ENCODE results near the gene FRS3. TPM values are rescaled to one million over a fixed set of nuclear protein-coding genes. Genes with fewer than 3 reads are reported as not detected.
A peak's percentile ranks its signal among the peaks of the same experiment; 100 is the strongest.
"Not testable (repeated sequence)": the region's sequence is repeated elsewhere in the genome, so short reads cannot be mapped to it uniquely, and the experiment has no call there.

FRS3 gene
- total and polyA plus RNA-seq, 9 of the 15 experiments (the other 6 are each of a cell fraction or from before 2014, with no cell fraction given): 0.03 to 3.7 (median 1.6) TPM

GRCh38 chr6:41813469-41813868 is 33.8 kb upstream of the FRS3 start:
- H3K27me3 ChIP-seq (ENCODE audit: control insufficient read depth in 2 of 2, insufficient read depth in 2 of 2, low read length in 2 of 2): no peaks in the 10 kb centered on the region
- no peaks in the 10 kb centered on the region for H3K9me1 ChIP-seq (ENCODE audit: control insufficient read depth, insufficient read depth, low read length)
- no peak overlapping the region for H2AFZ ChIP-seq (ENCODE audit: low read depth, low read length)
- no peak for DNase-seq (ENCODE audit: extremely low read depth in 1 of 4, low spot score in 3 of 4)
- FAIRE-seq: no peak
- in situ Hi-C loops (cut with MboI): no loop called here
- no peaks in the 10 kb centered on the region for H3K36me3 ChIP-seq (ENCODE audit: control insufficient read depth, insufficient read depth, low read length)
- H3K4me1 ChIP-seq (replicated peaks in 1 of 2; ENCODE audit: control insufficient read depth in 2 of 2, insufficient read depth in 2 of 2, low read length in 2 of 2): peaks cover 0 to 8% of the 10 kb centered on the region in 2 experiments; a peak in 3 of 5 replicates
- ChIA-PET CTCF (ENCODE audit: low intra/inter-chr PET ratio) (interaction anchor here (0.6 kb wide), 1 partner anchor 10 kb away, joined by 3 read pairs; no protein-coding TSS in a partner anchor), POLR2A (interaction anchor here (1.0 to 1.1 kb wide), 3 partner anchors 42 to 154 kb away, joined by 3 read pairs; no protein-coding TSS in a partner anchor)
- no peak overlapping the region for H3K9ac ChIP-seq (ENCODE audit: insufficient read depth in 1 of 2, low read depth in 2 of 2, low read length in 2 of 2)
- no peak overlapping the region for H3K27ac ChIP-seq (ENCODE audit: extremely low read depth, low read depth, low read length)
- 0 out of 2 replicates have a peak, but pooled peaks have one; percentile 4 for TF ChIP-seq MAFF (IDR thresholded peaks at IDR 0.05; ENCODE audit: low read length)
- no peak for TF ChIP-seq FOXJ3 (CRISPR knock-in tag; IDR thresholded peaks at IDR 0.05)
- TF ChIP-seq MTA1 (IDR thresholded peaks at IDR 0.05; ENCODE audit: borderline replicate concordance): no peak
- no peak for TF ChIP-seq E2F1 (CRISPR knock-in tag; IDR thresholded peaks at IDR 0.05)
- no peak for TF ChIP-seq RBM39 (optimal IDR thresholded peaks at IDR 0.05; ENCODE audit: low read depth, low read length)
- TF ChIP-seq ZNF316 (IDR thresholded peaks at IDR 0.05): peak; percentile 72
- no peak overlapping the region for H3K4me3 ChIP-seq
- intact Hi-C loops (cut with micrococcal nuclease): no loop called here
- no peak overlapping the region for H3K4me2 ChIP-seq (ENCODE audit: insufficient read depth, low read length)
- BruUV-seq (replicated peaks): no TSS peak
- no peaks in the 10 kb centered on the region; the same call in 2 of the 3 replicates for H3K79me2 ChIP-seq (ENCODE audit: control insufficient read depth, insufficient read depth, low read length)
- no peaks in the 10 kb centered on the region for H4K20me1 ChIP-seq (replicated peaks; ENCODE audit: control insufficient read depth, insufficient read depth, low read length)
- ATAC-seq: no peak
- H3K9me3 ChIP-seq (replicated peaks; ENCODE audit: control insufficient read depth, insufficient read depth, low read depth, low read length): no peaks in the 10 kb centered on the region
- WGBS (ENCODE audit: insufficient coverage, low coverage, missing lambda C conversion rate): 63% methylated on average over 2 of the region's 2 CpGs

GRCh38 chr6:41811946-41812345 is 32.2 kb upstream of the FRS3 start:
- H3K9ac ChIP-seq (ENCODE audit: insufficient read depth in 1 of 2, low read depth in 2 of 2, low read length in 2 of 2); BruUV-seq (replicated peaks); POLR2A ChIA-PET; CTCF ChIA-PET (ENCODE audit: low intra/inter-chr PET ratio); ATAC-seq; H3K4me3 ChIP-seq; H3K79me2 ChIP-seq (ENCODE audit: control insufficient read depth, insufficient read depth, low read length); H3K36me3 ChIP-seq (ENCODE audit: control insufficient read depth, insufficient read depth, low read length); H3K27ac ChIP-seq (ENCODE audit: extremely low read depth, low read depth, low read length); intact Hi-C loops (cut with micrococcal nuclease); H3K9me1 ChIP-seq (ENCODE audit: control insufficient read depth, insufficient read depth, low read length); in situ Hi-C loops (cut with MboI); H3K4me1 ChIP-seq (replicated peaks in 1 of 2; ENCODE audit: control insufficient read depth in 2 of 2, insufficient read depth in 2 of 2, low read length in 2 of 2); H3K27me3 ChIP-seq (ENCODE audit: control insufficient read depth in 2 of 2, insufficient read depth in 2 of 2, low read length in 2 of 2); H3K4me2 ChIP-seq (ENCODE audit: insufficient read depth, low read length); H4K20me1 ChIP-seq (replicated peaks; ENCODE audit: control insufficient read depth, insufficient read depth, low read length); FAIRE-seq; DNase-seq (ENCODE audit: extremely low read depth in 1 of 4, low spot score in 3 of 4); H3K9me3 ChIP-seq (replicated peaks; ENCODE audit: control insufficient read depth, insufficient read depth, low read depth, low read length); H2AFZ ChIP-seq (ENCODE audit: low read depth, low read length): not testable (repeated sequence)
- 84% methylated on average over 10 of the region's 13 CpGs for WGBS (ENCODE audit: insufficient coverage, low coverage, missing lambda C conversion rate)

All from K562 (cell line).